OCI-LY7 (cell line): Measurements from ENCODE around the gene CTU2. TPM values are rescaled to one million over a fixed set of nuclear protein-coding genes. Genes with fewer than 3 reads are reported as not detected.

Experiments
- Bru-seq: library from RNA; stranded (reverse); fragments of 400-500 nt; gene quantifications from one replicate; lab custom pipeline; 2021; lab: Mats Ljungman, UMichigan
- BruChase-seq, 2 experiments: library from RNA; stranded (reverse); fragments of 400-500 nt; gene quantifications; one replicate each; lab custom pipeline; 2021; lab: Mats Ljungman, UMichigan
- BruUV-seq: library from RNA; stranded (reverse); fragments of 400-500 nt; replicated peaks from 2 replicates; lab custom pipeline; 2021; lab: Mats Ljungman, UMichigan
- CTCF ChIA-PET: fragments of 300-600 bp; sonication (Branson Sonifier 250); formaldehyde crosslinking; loops from one replicate; lab custom pipeline; 2022; ENCODE audit warnings: antibody characterized with exemption; ENCODE audit not compliant: unreplicated experiment; lab: Charles Lee
- POLR2A ChIA-PET: fragments of 300-600 bp; sonication (Branson Sonifier 250); formaldehyde crosslinking; loops from one replicate; lab custom pipeline; 2022; ENCODE audit warnings: antibody characterized with exemption; lab: Charles Lee
- DNase-seq: peaks from one replicate; pipeline ENCODE4 v3.0.0-alpha.2; 2015; ENCODE audit warnings: low spot score
- H2AFZ ChIP-seq: fragments of 200-600 bp; sonication (generic), shearing (Covaris generic); 2 replicates; pipeline ENCODE4 v1.6.1; 2014; ENCODE audit warnings: mild to moderate bottlenecking, antibody characterized with exemption, low read length, moderate library complexity
- H3K27ac ChIP-seq: fragments of 200-600 bp; sonication (generic); 2 replicates; pipeline ENCODE4 v1.5.1; 2014; ENCODE audit warnings: mixed run types, low read depth, mild to moderate bottlenecking, moderate library complexity, low read length, inconsistent platforms; ENCODE audit not compliant: poor library complexity, severe bottlenecking
- H3K36me3 ChIP-seq: fragments of 200-600 bp; sonication (generic); 2 replicates; pipeline ENCODE4 v1.6.1; 2014; ENCODE audit warnings: mild to moderate bottlenecking, antibody characterized with exemption, low read length, moderate library complexity, mixed read lengths; ENCODE audit not compliant: insufficient read depth
- H3K4me1 ChIP-seq: fragments of 200-600 bp; sonication (generic); 2 replicates; pipeline ENCODE4 v1.5.1; 2014; ENCODE audit warnings: mild to moderate bottlenecking, low read length; ENCODE audit not compliant: insufficient read depth, poor library complexity, severe bottlenecking
- H3K4me2 ChIP-seq: fragments of 200-600 bp; sonication (generic); 2 replicates; pipeline ENCODE4 v1.6.1; 2014; ENCODE audit warnings: mild to moderate bottlenecking, low read length
- H3K4me3 ChIP-seq: fragments of 200-600 bp; sonication (generic); 2 replicates; pipeline ENCODE4 v1.5.1; 2014; ENCODE audit warnings: mild to moderate bottlenecking, low read depth, low read length; ENCODE audit not compliant: poor library complexity, severe bottlenecking
- H3K79me2 ChIP-seq: fragments of 200-600 bp; sonication (generic); 2 replicates; pipeline ENCODE4 v1.6.1; 2016; ENCODE audit warnings: low read depth, mild to moderate bottlenecking, low read length, moderate library complexity, mixed read lengths; ENCODE audit not compliant: insufficient read depth
- H3K9me2 ChIP-seq: fragments of 200-600 bp; sonication (generic); 2 replicates; pipeline ENCODE4 v1.6.1; 2016; ENCODE audit warnings: mild to moderate bottlenecking, low read length, mixed read lengths; ENCODE audit not compliant: insufficient read depth
- H3K9me3 ChIP-seq: fragments of 200-600 bp; sonication (generic); 2 replicates; pipeline ENCODE4 v1.6.1; 2014; ENCODE audit warnings: mild to moderate bottlenecking, mixed run types, low read length, mixed read lengths
- H4K20me1 ChIP-seq: fragments of 200-600 bp; sonication (generic); 2 replicates; pipeline ENCODE4 v1.6.1; 2014; ENCODE audit warnings: mild to moderate bottlenecking, antibody characterized with exemption, low read length, moderate library complexity, mixed read lengths; ENCODE audit not compliant: insufficient read depth
- EZH2phosphoT487 ChIP-seq: fragments of 200-600 bp; sonication (generic); IDR thresholded peaks from 2 replicates; pipeline ENCODE4 v1.6.1; 2018; ENCODE audit warnings: low read depth, borderline replicate concordance, mild to moderate bottlenecking, mixed run types, antibody characterized with exemption, low read length, moderate library complexity, mixed read lengths
- intact Hi-C: fragments of 100-400 bp; cut with micrococcal nuclease; formaldehyde crosslinking; loops from one replicate; pipeline ENCODE4 v1.10.0; 2022; ENCODE audit not compliant: unreplicated experiment
- long read RNA-seq: library from polyadenylated mRNA; stranded (forward); transcript quantifications from one replicate; pipeline ENCODE4 v2.0.0, GENCODE V29; 2022
- total RNA-seq, 2 experiments: library from RNA; depleted of rRNA in 1 of 2; stranded (reverse); fragments of >200 nt in 1 of 2; shearing (Covaris generic) in 1 of 2; gene quantifications; 2 replicates each; pipeline ENCODE4 v1.2.3, GENCODE V29; 2014 to 2022
- TF ChIP-seq, protein P1 (sequence below): fragments of 200-600 bp; sonication (generic); conservative IDR thresholded peaks from 2 replicates; pipeline ENCODE4 v1.5.1; 2014; ENCODE audit warnings: mild to moderate bottlenecking, antibody characterized with exemption, low read length, moderate library complexity, mixed read lengths

CTU2 gene
- total RNA-seq (2014; rRNA removed; shearing (Covaris generic)) (18.5 and 21.9 TPM in 2 replicates), total RNA-seq (2022) (23.3 and 24.4 TPM in 2 replicates), Bru-seq, nascent RNA (percentile 46 among the genes with signal in this experiment), BruChase-seq, experiment 1, labeled RNA remaining after a 6-hour chase (percentile 53 among the genes with signal in this experiment), BruChase-seq, experiment 2, labeled RNA remaining after a 2-hour chase (percentile 54 among the genes with signal in this experiment)
- long read RNA-seq, transcript CTU2-202 (15 exons, 1,751 nt): major isoform, 11 of 21 reads
- long read RNA-seq, partial matches to known transcripts: 8 of 21 reads
- long read RNA-seq, other reads (novel, unspliced or antisense): 2 of 21 reads

DNA sequence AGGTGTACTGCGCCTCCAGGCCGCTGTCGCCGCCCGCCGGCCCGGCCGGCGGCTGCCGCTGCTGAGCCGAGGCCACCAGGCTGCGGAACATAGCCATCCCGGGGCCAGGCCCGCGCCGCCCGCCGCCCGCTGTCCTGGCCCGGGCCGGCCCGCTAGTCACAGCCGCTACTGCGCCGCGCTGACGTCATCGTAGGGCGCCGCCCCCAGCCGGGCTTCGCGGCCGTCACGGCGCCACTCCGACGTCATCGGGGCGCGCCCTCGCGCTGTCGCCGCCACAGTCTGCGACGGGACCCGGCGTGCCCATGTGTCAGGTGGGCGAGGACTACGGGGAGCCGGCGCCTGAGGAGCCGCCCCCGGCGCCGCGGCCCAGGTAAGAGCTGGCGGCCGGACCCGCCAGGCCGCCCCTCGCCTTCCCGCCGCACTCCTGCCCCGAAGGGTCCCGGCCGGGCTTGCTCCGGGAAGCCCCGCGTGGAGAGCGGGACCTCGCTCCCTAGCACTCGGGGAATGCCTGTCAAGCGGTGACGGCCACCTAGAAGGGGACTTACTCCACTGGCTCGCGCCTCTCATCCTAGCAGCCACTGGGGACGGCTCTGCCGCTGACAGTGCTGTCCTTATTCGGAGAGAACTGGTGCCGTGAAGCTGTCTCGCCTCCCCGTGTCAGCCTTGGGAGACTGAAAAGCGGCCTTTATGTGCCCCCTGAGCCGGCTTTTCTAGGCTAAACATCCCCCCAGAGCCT, at the start of gene CTU2, which contains the start of gene RNF166:
Gene CTU2 (plus strand): TSS at position 275 of the 736 bp plus-strand sequence. CDS start 28 bp downstream, at position 303.
Gene RNF166 (minus strand): TSS at position 180 of the 736 bp plus-strand sequence. CDS start 83 bp downstream, at position 97.
- intact Hi-C loops: loop anchor here (2.0 kb wide), 1 partner anchor 76 kb away; no protein-coding TSS in a partner anchor
- peak within 1 kb of the TSS; percentile 88 for H3K4me2 ChIP-seq
- peak within 1 kb of the TSS; percentile 71 for H3K27ac ChIP-seq
- TF ChIP-seq, protein P1, sequence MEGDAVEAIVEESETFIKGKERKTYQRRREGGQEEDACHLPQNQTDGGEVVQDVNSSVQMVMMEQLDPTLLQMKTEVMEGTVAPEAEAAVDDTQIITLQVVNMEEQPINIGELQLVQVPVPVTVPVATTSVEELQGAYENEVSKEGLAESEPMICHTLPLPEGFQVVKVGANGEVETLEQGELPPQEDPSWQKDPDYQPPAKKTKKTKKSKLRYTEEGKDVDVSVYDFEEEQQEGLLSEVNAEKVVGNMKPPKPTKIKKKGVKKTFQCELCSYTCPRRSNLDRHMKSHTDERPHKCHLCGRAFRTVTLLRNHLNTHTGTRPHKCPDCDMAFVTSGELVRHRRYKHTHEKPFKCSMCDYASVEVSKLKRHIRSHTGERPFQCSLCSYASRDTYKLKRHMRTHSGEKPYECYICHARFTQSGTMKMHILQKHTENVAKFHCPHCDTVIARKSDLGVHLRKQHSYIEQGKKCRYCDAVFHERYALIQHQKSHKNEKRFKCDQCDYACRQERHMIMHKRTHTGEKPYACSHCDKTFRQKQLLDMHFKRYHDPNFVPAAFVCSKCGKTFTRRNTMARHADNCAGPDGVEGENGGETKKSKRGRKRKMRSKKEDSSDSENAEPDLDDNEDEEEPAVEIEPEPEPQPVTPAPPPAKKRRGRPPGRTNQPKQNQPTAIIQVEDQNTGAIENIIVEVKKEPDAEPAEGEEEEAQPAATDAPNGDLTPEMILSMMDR: no peak
- H3K4me3 ChIP-seq: peak within 1 kb of the TSS; percentile 89
- peak; percentile 91 for DNase-seq
- H3K9me3 ChIP-seq: no peaks in the 10 kb centered on the region
- H2AFZ ChIP-seq: peak within 1 kb of the TSS; percentile 18
- no peaks in the 10 kb centered on the region for H4K20me1 ChIP-seq
- BruUV-seq: TSS peak; percentile 78
- peaks cover 53% of the 10 kb centered on the region for H3K4me1 ChIP-seq
- no peaks in the 10 kb centered on the region for H3K9me2 ChIP-seq
- ChIA-PET CTCF (interaction anchor here (1.5 kb wide), 1 partner anchor 31 kb away, joined by 3 read pairs; no protein-coding TSS in a partner anchor), POLR2A (no interaction called here)
- peaks cover 4% of the 10 kb centered on the region; the same call in 1 of the 2 replicates for H3K36me3 ChIP-seq
- H3K79me2 ChIP-seq: peaks cover 24% of the 10 kb centered on the region; the same call in 1 of the 2 replicates

DNA sequence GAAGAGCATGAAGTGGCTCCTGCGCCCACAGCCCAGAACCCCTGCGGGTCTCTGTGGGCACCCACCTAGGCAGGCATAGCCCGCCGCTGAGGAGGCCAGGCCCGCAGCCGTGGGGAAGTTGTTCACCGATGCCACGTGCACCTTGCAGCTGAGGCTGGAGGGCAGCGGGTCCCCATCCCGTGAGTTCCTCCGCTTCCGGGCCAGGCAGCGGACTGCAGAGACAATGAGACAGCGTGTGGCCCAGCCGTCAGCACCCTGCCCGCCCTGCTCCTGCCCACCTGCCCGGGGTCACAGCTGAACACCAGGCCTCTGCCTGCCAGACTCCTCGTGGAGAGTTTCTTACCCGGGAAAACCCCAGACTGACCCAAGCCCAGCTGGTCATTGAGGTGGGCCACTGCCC, 48.9 kb upstream of the CTU2 start:
- intact Hi-C loops: no loop called here
- ChIA-PET CTCF (no interaction called here), POLR2A (no interaction called here)
- Histone ChIP-seq H3K27ac (no peak overlapping the region), H3K4me2 (no peak overlapping the region), H3K4me1 (peaks cover 15% of the 10 kb centered on the region), H3K9me2 (no peaks in the 10 kb centered on the region), H4K20me1 (no peaks in the 10 kb centered on the region), H3K36me3 (peaks cover 38% of the 10 kb centered on the region; the same call in 1 of the 2 replicates), H3K9me3 (no peaks in the 10 kb centered on the region), H2AFZ (no peak overlapping the region), H3K4me3 (no peak overlapping the region), H3K79me2 (peaks cover 27% of the 10 kb centered on the region; the same call in 1 of the 2 replicates)
- no peak for DNase-seq
- no TSS peak for BruUV-seq
- TF ChIP-seq, protein P1: no peak
- no peak for TF ChIP-seq EZH2phosphoT487
